8988T (cell line): Measurements from ENCODE around the gene PI4KA.
"Not testable (repeated sequence)": the region's sequence is repeated elsewhere in the genome, so short reads cannot be mapped to it uniquely, and the experiment has no call there.

ENCODE experiments used
- DNase-seq: peaks from one replicate; pipeline ENCODE4 v3.0.0; 2011

Gene PI4KA

GRCh38 chr22:20720692-20721408 lies 137.8 kb downstream of the PI4KA start:
- no peak for DNase-seq

DNA sequence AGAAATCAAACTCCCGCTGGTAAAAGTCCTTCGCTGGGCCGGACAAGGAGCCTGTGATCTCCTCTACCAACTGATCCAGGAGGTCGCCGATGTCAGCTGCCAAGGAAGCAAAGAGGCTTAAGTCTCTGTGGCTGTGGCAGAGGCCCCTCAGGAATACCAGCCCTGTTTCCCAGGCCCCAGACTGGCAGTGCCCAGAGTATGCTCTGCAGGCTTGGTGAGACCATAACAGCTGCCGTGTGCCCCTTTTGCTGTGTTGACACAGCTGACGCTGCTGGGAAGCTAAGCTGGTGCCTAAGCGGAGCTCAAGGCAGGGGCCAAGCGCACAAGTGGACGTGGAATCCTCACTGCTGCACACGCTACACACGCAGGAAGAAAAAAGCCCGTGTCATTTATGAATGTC lies 139.9 kb downstream of the PI4KA start:
- DNase-seq, result not testable (repeated sequence)

GRCh38 chr22:20717981-20718380 lies 140.6 kb downstream of the PI4KA start:
- not testable (repeated sequence) for DNase-seq

DNA sequence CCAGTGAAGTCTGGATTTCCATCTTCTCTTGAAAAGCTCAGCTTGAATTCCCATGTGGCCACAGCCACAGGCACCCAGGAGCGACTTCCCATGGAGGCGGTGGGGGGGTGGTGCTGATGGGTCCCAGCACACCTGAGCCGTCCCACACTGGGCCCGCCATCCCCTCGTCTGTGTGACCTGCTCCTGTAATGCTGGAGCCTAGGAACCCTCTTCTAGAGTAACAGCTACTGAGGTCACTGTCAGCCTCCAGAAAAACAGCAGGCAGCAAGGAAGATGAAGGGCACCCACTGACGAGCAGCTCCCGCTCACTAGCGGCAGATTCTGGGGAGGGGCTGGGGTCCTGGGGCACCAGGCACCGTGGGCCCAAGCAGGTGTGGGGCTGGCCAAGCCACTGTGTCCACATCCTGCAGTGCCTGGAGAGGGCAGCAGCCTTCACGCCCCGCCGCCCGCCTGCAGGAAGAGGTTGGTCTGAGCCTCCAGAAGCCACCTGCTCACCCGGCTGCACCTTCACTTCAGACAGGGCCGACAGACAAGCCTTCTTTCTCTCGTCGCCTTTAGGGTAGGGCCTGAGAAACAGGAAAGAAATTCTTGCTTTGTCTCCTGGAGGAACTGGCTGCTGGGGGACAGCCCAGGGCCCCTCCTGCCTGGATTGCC lies 141.3 kb downstream of the PI4KA start:
- DNase-seq, result not testable (repeated sequence)

DNA sequence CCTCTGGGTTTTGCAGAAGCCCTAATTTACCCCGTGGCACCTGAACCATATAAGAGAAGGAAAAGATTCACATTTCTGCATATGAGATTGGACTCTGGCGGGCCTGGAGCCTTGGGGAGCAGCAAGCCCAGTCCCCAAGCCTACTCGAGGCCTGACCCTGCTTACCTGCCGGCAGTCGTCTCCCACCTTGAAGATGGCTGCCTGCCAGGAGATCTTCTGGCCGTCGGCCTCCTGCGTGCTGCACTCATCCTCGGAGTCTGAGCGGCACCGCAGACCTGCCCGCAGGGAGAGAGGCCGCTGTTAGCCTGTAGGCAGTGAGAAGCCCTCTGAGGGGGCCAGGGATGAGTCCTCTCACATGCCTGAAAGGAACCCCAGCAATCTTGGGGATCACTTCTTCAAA lies 145.5 kb downstream of the PI4KA start:
- DNase-seq, result not testable (repeated sequence)

GRCh38 chr22:20709966-20710365 lies 148.6 kb downstream of the PI4KA start:
- DNase-seq, result not testable (repeated sequence)

DNA sequence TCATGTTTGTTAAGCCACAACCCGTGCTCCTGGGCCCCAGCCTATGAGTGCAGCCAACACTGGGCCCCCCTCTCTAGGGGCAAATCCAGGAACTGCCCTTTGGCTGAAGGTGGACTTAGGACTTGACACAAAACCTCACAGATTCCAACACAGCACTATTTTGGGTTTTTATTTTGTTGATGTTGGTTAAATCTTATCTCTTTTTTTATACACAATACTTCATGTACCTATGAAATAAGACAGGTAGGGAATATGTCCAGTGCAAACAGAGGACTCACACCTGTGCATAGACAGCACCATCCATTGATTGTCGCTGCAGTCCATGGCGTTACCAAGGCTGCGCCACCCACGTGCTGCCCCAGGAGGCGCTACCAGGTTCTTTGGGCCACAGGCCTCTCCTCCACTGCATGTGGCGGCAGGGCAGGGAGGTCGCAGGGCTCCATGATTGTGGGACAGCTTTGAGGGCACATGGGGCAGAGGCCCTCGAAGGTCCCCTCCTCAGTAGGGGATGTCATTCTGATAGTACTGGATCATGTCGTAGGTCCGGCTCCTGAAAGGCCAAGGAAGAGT lies 151.0 kb downstream of the PI4KA start:
- DNase-seq, result not testable (repeated sequence)

DNA sequence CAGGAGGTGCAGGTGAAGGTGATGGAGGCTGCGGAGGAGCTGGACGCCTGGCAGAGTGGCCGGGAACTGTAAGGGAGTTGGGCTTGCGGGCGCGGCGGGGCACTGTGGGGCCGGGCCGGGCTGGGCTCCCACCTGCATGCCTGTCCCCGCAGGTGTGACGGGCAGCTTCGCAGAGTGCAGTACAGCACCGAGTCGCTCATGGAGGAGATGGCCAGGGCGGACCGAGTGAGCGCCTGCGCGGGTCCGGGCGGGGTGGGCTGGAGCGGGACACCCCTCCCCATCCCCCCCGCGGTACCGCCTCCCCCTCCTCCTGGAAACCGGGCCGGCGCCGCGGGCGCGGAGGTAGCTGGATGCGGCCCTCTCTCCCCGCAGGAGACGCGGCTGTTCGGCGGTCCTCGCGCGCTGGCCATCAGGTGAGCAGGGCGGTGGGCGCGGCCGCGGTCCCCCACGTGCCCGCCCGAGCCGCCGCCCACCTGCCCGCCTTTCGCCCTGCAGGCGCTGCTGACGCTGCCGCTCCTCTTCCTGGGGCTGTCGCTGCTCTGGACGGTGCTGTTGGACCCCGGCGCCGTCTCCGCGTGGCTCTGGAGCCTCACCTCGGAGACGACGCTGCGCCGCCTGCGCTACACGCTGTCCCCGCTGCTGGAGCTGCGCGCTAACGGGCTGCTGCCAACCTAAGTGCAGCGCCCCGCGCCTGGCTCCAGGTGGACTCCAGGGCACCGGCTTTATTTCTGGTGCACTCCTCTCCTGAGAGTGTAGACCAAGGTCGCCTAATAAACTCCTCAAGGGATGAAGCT lies 154.6 kb downstream of the PI4KA start:
- not testable (repeated sequence) for DNase-seq

DNA sequence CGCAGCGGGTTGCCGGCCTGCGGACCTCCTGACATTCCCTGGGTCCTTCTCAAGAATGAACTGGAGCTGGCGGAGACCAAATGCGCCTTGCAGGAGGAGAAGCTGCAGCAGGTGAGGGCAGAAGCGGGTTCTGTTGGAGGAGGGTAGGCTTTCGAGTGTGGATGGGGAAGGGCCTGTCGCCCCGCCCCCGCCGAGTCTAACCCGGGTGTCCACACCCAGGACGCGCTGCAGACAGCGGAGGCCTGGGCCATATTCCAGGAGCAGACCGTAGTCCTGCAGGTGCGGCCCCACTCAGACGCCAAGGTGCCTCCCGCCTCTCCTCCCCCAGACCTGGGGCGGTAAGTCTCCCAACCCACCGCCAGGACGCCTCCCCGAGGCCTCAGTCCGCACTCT lies 155.2 kb downstream of the PI4KA start:
- DNase-seq, result not testable (repeated sequence)

- DNase-seq, result peak; percentile 38
Observed at GRCh38 chr22:20702546-20703413, 155.8 kb downstream of the PI4KA start.

- not testable (repeated sequence) for DNase-seq
Observed at GRCh38 chr22:20702175-20702545, 156.5 kb downstream of the PI4KA start.

GRCh38 chr22:20701680-20702136 lies 156.9 kb downstream of the PI4KA start:
- DNase-seq, result not testable (repeated sequence)

GRCh38 chr22:20700347-20700746 lies 158.3 kb downstream of the PI4KA start:
- DNase-seq, result not testable (repeated sequence)

- not testable (repeated sequence) for DNase-seq
Observed at GRCh38 chr22:20699856-20700255, 158.8 kb downstream of the PI4KA start.

DNA sequence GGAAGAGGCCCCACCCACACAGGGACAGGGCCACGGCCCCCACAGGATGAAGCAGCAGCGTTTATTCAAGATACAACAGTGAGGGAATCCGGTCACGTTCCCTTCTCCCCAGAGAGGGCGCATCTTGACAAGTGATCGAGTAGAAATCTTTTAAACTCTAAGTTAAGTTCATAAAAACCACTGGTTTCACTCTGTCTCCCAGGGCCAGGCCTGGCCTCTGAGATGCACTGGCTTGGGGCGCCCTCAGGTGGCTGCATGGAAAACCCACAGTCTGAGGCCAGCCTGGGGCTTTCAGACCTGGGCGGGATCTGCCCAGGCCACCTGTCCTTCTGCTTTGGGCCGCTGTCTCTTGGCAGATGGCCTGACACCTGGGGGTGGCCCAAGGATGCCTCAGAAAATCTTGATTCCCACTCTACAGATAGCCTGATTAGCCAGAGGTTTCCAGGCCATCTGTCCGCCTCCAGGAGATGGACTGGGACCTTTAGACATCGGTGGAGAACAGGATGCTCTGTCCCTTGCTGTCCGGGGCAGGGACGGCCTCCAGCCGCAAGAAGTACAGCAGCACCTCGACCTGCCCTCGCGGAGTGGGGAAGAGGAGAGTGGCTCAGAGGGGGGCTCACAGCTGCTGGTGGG lies 161.0 kb downstream of the PI4KA start:
- not testable (repeated sequence) for DNase-seq

DNA sequence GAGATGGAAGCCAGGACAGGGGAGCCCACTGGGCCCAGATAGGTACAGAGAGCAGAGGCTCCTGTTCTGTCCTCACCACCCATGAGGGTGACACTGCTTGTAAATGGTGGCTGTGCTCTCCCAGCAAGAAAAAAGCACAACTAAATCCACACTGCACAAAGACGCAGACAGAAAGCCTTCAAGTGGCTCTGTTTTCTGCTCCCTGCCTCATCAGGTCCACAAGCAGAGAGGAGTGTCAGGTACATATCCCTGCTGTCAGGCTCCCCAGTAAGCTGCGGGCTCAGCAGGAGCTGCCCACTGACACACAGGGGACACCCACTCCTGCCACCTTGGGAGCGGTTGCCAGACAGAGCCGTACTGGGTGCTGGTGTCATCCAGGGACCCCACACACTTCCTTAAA lies 162.6 kb downstream of the PI4KA start:
- DNase-seq, result not testable (repeated sequence)

- not testable (repeated sequence) for DNase-seq
Observed at GRCh38 chr22:20695205-20695604, 163.4 kb downstream of the PI4KA start.

DNA sequence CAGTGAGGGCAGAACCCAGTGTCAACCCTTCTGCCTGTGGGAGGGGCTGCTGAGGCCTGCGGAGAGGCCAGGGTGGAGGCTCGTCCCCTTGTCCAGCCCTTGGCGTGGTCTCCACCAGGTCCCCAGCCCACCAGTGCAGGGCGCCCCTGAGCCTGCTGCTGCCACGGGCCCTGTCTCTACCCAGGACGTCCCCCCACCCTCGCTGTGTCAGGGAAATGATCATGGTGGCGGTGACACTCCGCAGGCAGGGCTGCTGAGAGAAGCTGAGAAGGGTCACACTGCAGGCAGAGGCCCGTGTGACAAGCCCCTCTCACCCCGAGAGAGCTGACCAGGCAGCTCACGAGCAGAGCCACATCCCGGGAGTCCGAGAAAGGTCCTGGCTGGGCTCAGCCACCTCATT lies 164.4 kb downstream of the PI4KA start:
- not testable (repeated sequence) for DNase-seq

- not testable (repeated sequence) for DNase-seq
Observed at GRCh38 chr22:20692926-20693325, 165.7 kb downstream of the PI4KA start.

GRCh38 chr22:20690586-20691317 lies 167.9 kb downstream of the PI4KA start:
- DNase-seq, result not testable (repeated sequence)
